GM12878 (cell line): Measurements from ENCODE around the gene SPACDR. TPM values are rescaled to one million over a fixed set of nuclear protein-coding genes. Genes with fewer than 3 reads are reported as not detected.

Experiments
- ATAC-seq: fragments of 200-7000 bp; cut with Tn5 transposase; 3 replicates; pipeline ENCODE4 v1.9.1; 2020; ENCODE audit warnings: mild to moderate bottlenecking, moderate library complexity
- BruUV-seq: library from RNA; stranded (reverse); fragments of 400-500 nt; replicated peaks from 2 replicates; lab custom pipeline; 2021; lab: Mats Ljungman, UMichigan
- CTCF ChIA-PET: fragments of 300-600 bp; sonication (Branson Sonifier 250); formaldehyde crosslinking; extraction: SDS; loops from one replicate; lab custom pipeline; 2021; ENCODE audit warnings: inconsistent platforms; lab: Yijun Ruan, JAX
- POLR2A ChIA-PET: fragments of 350-600 bp; formaldehyde crosslinking; extraction: SDS; loops from one replicate; lab custom pipeline; 2021; ENCODE audit warnings: inconsistent platforms; lab: Charles Lee
- RAD21 ChIA-PET: fragments of 300-600 bp; sonication (Branson Sonifier 250); formaldehyde crosslinking; loops from one replicate; lab custom pipeline; 2023; ENCODE audit warnings: antibody characterized with exemption; ENCODE audit not compliant: unreplicated experiment; lab: Charles Lee
- SMC1A ChIA-PET: fragments of 300-600 bp; sonication (Branson Sonifier 250); formaldehyde crosslinking; loops from one replicate; lab custom pipeline; 2023; ENCODE audit not compliant: unreplicated experiment, uncharacterized antibody; lab: Charles Lee
- DNase-seq: peaks from one replicate; pipeline ENCODE4 v3.0.0-alpha.2; 2011; ENCODE audit warnings: low read depth, low spot score
- FAIRE-seq: peaks from 3 replicates; lab custom pipeline; 2011; peaks lifted over from hg19 to GRCh38; lab: Jason Lieb, UNC
- H2AFZ ChIP-seq: 2 replicates; pipeline ENCODE4 v1.6.0; 2011; ENCODE audit warnings: low read depth, low read length, control low read depth; ENCODE audit not compliant: control insufficient read depth
- H3K27ac ChIP-seq: 2 replicates; pipeline ENCODE4 v1.5.1; 2011; ENCODE audit warnings: control low read depth; ENCODE audit not compliant: control insufficient read depth, insufficient read depth
- H3K27me3 ChIP-seq, 2 experiments: replicated peaks in 1 of 2; 2 replicates each; pipeline versions ENCODE4 v1.6.0 to v1.6.1; 2011; ENCODE audit warnings: low read length in 1 of 2; ENCODE audit not compliant: control insufficient read depth in 2 of 2, insufficient read depth in 2 of 2
- H3K36me3 ChIP-seq, 2 experiments: 2 replicates each; pipeline ENCODE4 v1.5.1; 2011; ENCODE audit warnings: low read length in 1 of 2; ENCODE audit not compliant: control insufficient read depth in 2 of 2, insufficient read depth in 2 of 2
- H3K4me1 ChIP-seq: 2 replicates; pipeline ENCODE4 v1.6.1; 2011; ENCODE audit warnings: mild to moderate bottlenecking, low read length, moderate library complexity, mixed read lengths; ENCODE audit not compliant: control insufficient read depth, insufficient read depth
- H3K4me2 ChIP-seq: 2 replicates; pipeline ENCODE4 v1.6.0; 2011; ENCODE audit warnings: control low read depth; ENCODE audit not compliant: control insufficient read depth, insufficient read depth
- H3K4me3 ChIP-seq: fragments of 200-600 bp; sonication (generic); 2 replicates; pipeline ENCODE4 v1.5.1; 2016
- H3K79me2 ChIP-seq: 2 replicates; pipeline ENCODE4 v1.6.0; 2011; ENCODE audit warnings: low read length; ENCODE audit not compliant: control insufficient read depth, insufficient read depth
- H3K9ac ChIP-seq: 2 replicates; pipeline ENCODE4 v1.8.0; 2011; ENCODE audit warnings: low read length, control low read depth, mixed read lengths; ENCODE audit not compliant: control insufficient read depth, insufficient read depth
- H3K9me3 ChIP-seq: replicated peaks from 3 replicates; pipeline ENCODE4 v1.5.1; 2011; ENCODE audit warnings: mild to moderate bottlenecking, low read length; ENCODE audit not compliant: control insufficient read depth, insufficient read depth
- H4K20me1 ChIP-seq: 2 replicates; pipeline ENCODE4 v1.6.0; 2011; ENCODE audit not compliant: control insufficient read depth, insufficient read depth
- BHLHE40 ChIP-seq, 2 experiments: fragments of 450-650 bp in 1 of 2; IDR thresholded peaks; 2 replicates each; pipeline ENCODE4 v1.6.1; 2011 to 2017; ENCODE audit warnings: low read depth in 2 of 2, borderline replicate concordance in 1 of 2, improper control_type of control experiment in 1 of 2, low read length in 1 of 2, mild to moderate bottlenecking in 1 of 2
- CHD2 ChIP-seq: IDR thresholded peaks from 2 replicates; pipeline ENCODE4 v1.6.1; 2011; ENCODE audit warnings: low read depth, low read length, improper control_type of control experiment, borderline replicate concordance
- CHD4 ChIP-seq: fragments of 200-600 bp; sonication (generic); IDR thresholded peaks from 2 replicates; pipeline ENCODE4 v1.6.1; 2016; ENCODE audit warnings: mild to moderate bottlenecking
- CTCF ChIP-seq, 3 experiments: IDR thresholded peaks in 2 of 3; conservative IDR thresholded peaks in 1 of 3; 2 replicates each; pipeline ENCODE4 v1.5.1; 2011; ENCODE audit warnings: low read depth in 3 of 3, low read length in 3 of 3, mild to moderate bottlenecking in 3 of 3, control low read depth in 2 of 3, moderate library complexity in 2 of 3, inconsistent platforms in 1 of 3, mixed read lengths in 1 of 3; ENCODE audit not compliant: control insufficient read depth in 2 of 3, insufficient read depth in 1 of 3; ENCODE audit errors: extremely low read depth in 1 of 3
- ESRRA ChIP-seq: IDR thresholded peaks from 2 replicates; pipeline ENCODE4 v1.6.1; 2012; ENCODE audit warnings: mild to moderate bottlenecking, low read length, improper control_type of control experiment
- GATAD2B ChIP-seq: fragments of 450-650 bp; conservative IDR thresholded peaks from 2 replicates; pipeline ENCODE4 v1.6.1; 2017; ENCODE audit warnings: low read depth, mild to moderate bottlenecking, moderate library complexity
- IKZF1 ChIP-seq: fragments of 450-650 bp; conservative IDR thresholded peaks from 2 replicates; pipeline ENCODE4 v1.6.1; 2017; ENCODE audit warnings: antibody characterized with exemption, mild to moderate bottlenecking
- POLR2A ChIP-seq: IDR thresholded peaks from 2 replicates; pipeline ENCODE4 v1.6.1; 2011; ENCODE audit warnings: low read depth, mild to moderate bottlenecking, low read length
- POLR2AphosphoS2 ChIP-seq: IDR thresholded peaks from 2 replicates; pipeline ENCODE4 v1.6.1; 2011; ENCODE audit warnings: low read depth, mild to moderate bottlenecking, low read length, improper control_type of control experiment, moderate library complexity
- RAD21 ChIP-seq: IDR thresholded peaks from 2 replicates; pipeline ENCODE4 v1.6.1; 2011; ENCODE audit warnings: mild to moderate bottlenecking, low read depth, low read length, moderate library complexity; ENCODE audit not compliant: insufficient read depth
- SIX5 ChIP-seq: IDR thresholded peaks from 2 replicates; pipeline ENCODE4 v1.6.1; 2011; ENCODE audit warnings: mild to moderate bottlenecking, low read depth, low read length, moderate library complexity; ENCODE audit not compliant: severe bottlenecking
- SMARCA5 ChIP-seq: fragments of 450-650 bp; IDR thresholded peaks from 2 replicates; pipeline ENCODE4 v1.6.1; 2017; ENCODE audit warnings: mild to moderate bottlenecking
- SP1 ChIP-seq: IDR thresholded peaks from one replicate; pipeline ENCODE4 v1.6.1; 2011; ENCODE audit warnings: low read depth, low read length
- TCF3 ChIP-seq: IDR thresholded peaks from 2 replicates; pipeline ENCODE4 v1.6.1; 2012; ENCODE audit warnings: low read depth, mild to moderate bottlenecking, low read length, borderline replicate concordance; ENCODE audit not compliant: insufficient read depth
- WRNIP1 ChIP-seq: IDR thresholded peaks from 2 replicates; pipeline ENCODE4 v1.6.1; 2011; ENCODE audit warnings: low read depth, low read length, improper control_type of control experiment, borderline replicate concordance
- WGBS: methylation state at CpG from one replicate; pipeline ENCODE4 v1.1.6; 2016; ENCODE audit warnings: low lambda C conversion rate; ENCODE audit not compliant: insufficient replicate concordance, insufficient coverage; ENCODE audit errors: missing lambda C conversion rate; 5-methylcytosine and 5-hydroxymethylcytosine counted together
- in situ Hi-C: fragments of 300-500 bp; cut with MboI; formaldehyde crosslinking; loops from 9 replicates; pipeline ENCODE4 v1.14.3; 2018; ENCODE audit warnings: mixed read lengths
- intact Hi-C: fragments of 100-400 bp; cut with micrococcal nuclease; formaldehyde crosslinking; loops from one replicate; pipeline ENCODE4 v1.14.2; 2022; ENCODE audit not compliant: unreplicated experiment
- polyA plus RNA-seq, 11 experiments: library from polyadenylated mRNA; depleted of rRNA in 4 of 11; unstranded in 6 of 11; stranded (reverse) in 5 of 11; fragments of >200 nt; fragmentation: Nextera tagmentation in 4 of 11; fragmentation: Illumina TruSeq in 1 of 11; extraction: Ambion mirVana in 4 of 11; extraction: Trizol in 1 of 11; gene quantifications; 1 replicate in 1 of 11; 2 replicates in 10 of 11; pipeline versions ENCODE4 v1.2.1 to v1.2.3, GENCODE V29; 2011 to 2016; ENCODE audit warnings: inconsistent platforms in 2 of 11, missing spikeins in 2 of 11, low read depth in 1 of 11
- total RNA-seq, 4 experiments: library from RNA; depleted of rRNA in 3 of 4; stranded (reverse); fragments of >200 nt in 3 of 4; fragmentation: Illumina TruSeq in 1 of 4; extraction: Trizol in 1 of 4; gene quantifications; 2 replicates each; pipeline versions ENCODE4 v1.2.1 to v1.2.3, GENCODE V29; 2013 to 2021
- TF ChIP-seq, protein P1 (sequence below): IDR thresholded peaks from 2 replicates; pipeline ENCODE4 v1.6.1; 2012; ENCODE audit warnings: low read depth, low read length, improper control_type of control experiment

Gene SPACDR
- total and polyA plus RNA-seq, 10 of the 15 experiments (the other 5 are each of a cell fraction or from before 2014, with no cell fraction given), result 0.18 to 1.5 (median 0.63) TPM

DNA sequence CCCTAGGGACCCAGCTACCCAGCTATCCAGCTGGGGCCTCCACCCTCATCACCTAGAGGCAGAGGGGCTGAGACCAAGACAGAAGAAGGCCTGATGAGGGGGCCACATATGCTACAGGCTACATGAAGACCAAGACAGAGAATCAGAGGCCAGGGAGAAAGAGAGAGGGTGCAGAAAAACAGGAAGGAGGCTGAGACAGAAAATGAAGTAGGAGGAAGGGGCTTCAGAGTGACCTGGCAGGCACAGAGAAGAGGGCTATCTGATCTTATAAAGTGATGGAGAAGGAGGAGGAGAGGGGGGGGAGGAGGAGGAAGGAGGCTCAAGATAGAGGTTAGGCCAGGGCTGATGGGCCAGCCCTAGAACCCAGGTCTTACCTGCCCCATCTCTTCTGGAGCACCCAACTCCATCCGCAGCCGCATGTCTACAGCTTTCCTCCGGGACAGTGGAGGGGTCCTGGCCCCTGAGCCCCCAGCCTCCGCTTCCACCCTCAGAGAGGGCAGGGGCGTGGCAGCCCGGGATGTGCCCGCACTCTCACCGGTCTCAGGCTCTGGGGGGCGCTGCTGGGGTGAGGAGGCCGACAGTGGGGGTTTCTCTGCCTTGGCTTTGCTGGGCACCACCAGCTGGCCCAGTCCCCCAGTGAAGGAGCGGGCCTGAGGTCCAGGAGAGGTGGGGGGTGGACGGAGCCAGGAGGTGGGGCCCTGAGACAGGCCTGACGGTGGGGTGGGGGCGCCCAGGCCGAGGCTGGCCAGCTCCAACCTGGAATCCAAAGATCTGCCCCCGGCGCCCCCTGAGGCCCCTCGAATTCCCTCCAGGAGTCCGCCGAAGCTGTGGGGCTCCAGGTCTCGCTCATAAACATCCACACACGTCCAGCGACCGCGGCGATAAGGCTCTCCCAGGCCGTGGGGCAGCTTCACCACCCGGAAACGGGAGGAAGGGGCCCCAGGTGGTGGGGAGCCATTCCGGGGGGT is 13.1 kb upstream of the SPACDR start:
- ChIA-PET CTCF (interaction anchor here (0.6 to 5.4 kb wide), 20 partner anchors 16 to 740 kb away, joined by 3 to 37 read pairs (median 3); partner anchors contain the start of genes AGFG2, FBXO24, PLOD3 and ZNHIT1), SMC1A (interaction anchor here (0.7 to 1.7 kb wide), 5 partner anchors 65 to 375 kb away, joined by 3 to 8 read pairs (median 5); partner anchors contain the start of genes FBXO24 and SLC12A9), POLR2A (interaction anchor here (0.5 to 2.2 kb wide), 12 partner anchors 25 to 715 kb away, joined by 3 to 6 read pairs (median 3); partner anchors contain the start of genes AGFG2, FBXO24 and LRCH4), RAD21 (interaction anchor here (0.6 to 3.5 kb wide), 6 partner anchors 16 to 215 kb away, joined by 3 to 32 read pairs (median 8); partner anchors contain the start of genes FBXO24 and LRCH4)
- Histone ChIP-seq H3K9ac (peak overlapping the region; percentile 83), H2AFZ (no peak overlapping the region), H3K4me1 (peaks cover 28% of the 10 kb centered on the region), H4K20me1 (peaks cover 4% of the 10 kb centered on the region; the same call in 1 of the 2 replicates), H3K4me3 (peak overlapping the region; percentile 99), H3K36me3 (peaks cover 2 to 12% of the 10 kb centered on the region in 2 experiments; a peak in 3 of 4 replicates), H3K27ac (peak overlapping the region; percentile 89), H3K9me3 (no peaks in the 10 kb centered on the region), H3K4me2 (peak overlapping the region; percentile 97), H3K79me2 (peaks cover 59% of the 10 kb centered on the region), H3K27me3 (no peaks in the 10 kb centered on the region)
- no TSS peak for BruUV-seq
- FAIRE-seq, result no peak
- no peak for DNase-seq
- peak; percentile 46 for ATAC-seq
- WGBS, result 3% methylated on average over 26 of the region's 30 CpGs
- TF ChIP-seq SIX5, result no peak
- peak; percentile 39 for TF ChIP-seq RAD21
- TF ChIP-seq GATAD2B, result 0 out of 2 replicates have a peak, but pooled peaks have one; percentile 31
- TF ChIP-seq CHD4, result no peak
- 0 out of 4 replicates have a peak, but pooled peaks of 1 of the 2 experiments have one; percentile 8 for TF ChIP-seq BHLHE40 (IDR thresholded peaks at IDR 0.05; ENCODE audit: borderline replicate concordance in 1 of 2, low read depth in 2 of 2, low read length in 1 of 2)
- 0 out of 2 replicates have a peak, but pooled peaks have one; percentile 29 for TF ChIP-seq WRNIP1
- peak; percentile 85; the same call in 1 of the 2 replicates for TF ChIP-seq SMARCA5
- peak; percentile 15 for TF ChIP-seq POLR2A
- no peak for TF ChIP-seq SP1
- 0 out of 2 replicates have a peak, but pooled peaks have one; percentile 41 for TF ChIP-seq CHD2
- 0 out of 2 replicates have a peak, but pooled peaks have one; percentile 39 for TF ChIP-seq POLR2AphosphoS2
- no peak for TF ChIP-seq TCF3
- 0 out of 2 replicates have a peak, but pooled peaks have one; percentile 25 for TF ChIP-seq IKZF1
- TF ChIP-seq CTCF (IDR thresholded peaks at IDR 0.05 in 2 of 3, conservative IDR thresholded peaks at IDR 0.05 in 1 of 3; ENCODE audit: control insufficient read depth in 2 of 3, extremely low read depth in 1 of 3, insufficient read depth in 1 of 3, low read depth in 3 of 3, low read length in 3 of 3), result peak; percentile 53 to 65 (median 64)
- TF ChIP-seq, protein P1, sequence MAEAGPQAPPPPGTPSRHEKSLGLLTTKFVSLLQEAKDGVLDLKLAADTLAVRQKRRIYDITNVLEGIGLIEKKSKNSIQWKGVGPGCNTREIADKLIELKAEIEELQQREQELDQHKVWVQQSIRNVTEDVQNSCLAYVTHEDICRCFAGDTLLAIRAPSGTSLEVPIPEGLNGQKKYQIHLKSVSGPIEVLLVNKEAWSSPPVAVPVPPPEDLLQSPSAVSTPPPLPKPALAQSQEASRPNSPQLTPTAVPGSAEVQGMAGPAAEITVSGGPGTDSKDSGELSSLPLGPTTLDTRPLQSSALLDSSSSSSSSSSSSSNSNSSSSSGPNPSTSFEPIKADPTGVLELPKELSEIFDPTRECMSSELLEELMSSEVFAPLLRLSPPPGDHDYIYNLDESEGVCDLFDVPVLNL, result no peak
- no peak for TF ChIP-seq ESRRA
- intact Hi-C loops, result loop anchor here (5.0 to 10.0 kb wide), 3 partner anchors 70 to 250 kb away; partner anchors contain the start of gene GIGYF1
- in situ Hi-C loops, result loop anchor here (10.0 kb wide), 1 partner anchor 378 kb away; the partner anchor contains the start of gene SLC12A9
